OCI-LY7 (cell line): ENCODE data around the gene FANCL. TPM values are rescaled to one million over a fixed set of nuclear protein-coding genes. Genes with fewer than 3 reads are reported as not detected.
"Not testable (repeated sequence)": the region's sequence is repeated elsewhere in the genome, so short reads cannot be mapped to it uniquely, and the experiment has no call there.

Experiments
- BruUV-seq: library from RNA; stranded (reverse); fragments of 400-500 nt; replicated peaks from 2 replicates; lab custom pipeline; 2021; lab: Mats Ljungman, UMichigan
- CTCF ChIA-PET: fragments of 300-600 bp; sonication (Branson Sonifier 250); formaldehyde crosslinking; loops from one replicate; lab custom pipeline; 2022; ENCODE audit warnings: antibody characterized with exemption; ENCODE audit not compliant: unreplicated experiment; lab: Charles Lee
- POLR2A ChIA-PET: fragments of 300-600 bp; sonication (Branson Sonifier 250); formaldehyde crosslinking; loops from one replicate; lab custom pipeline; 2022; ENCODE audit warnings: antibody characterized with exemption; lab: Charles Lee
- DNase-seq: peaks from one replicate; pipeline ENCODE4 v3.0.0-alpha.2; 2015; ENCODE audit warnings: low spot score
- H2AFZ ChIP-seq: fragments of 200-600 bp; sonication (generic), shearing (Covaris generic); 2 replicates; pipeline ENCODE4 v1.6.1; 2014; ENCODE audit warnings: mild to moderate bottlenecking, antibody characterized with exemption, low read length, moderate library complexity
- H3K27ac ChIP-seq: fragments of 200-600 bp; sonication (generic); 2 replicates; pipeline ENCODE4 v1.5.1; 2014; ENCODE audit warnings: mixed run types, low read depth, mild to moderate bottlenecking, moderate library complexity, low read length, inconsistent platforms; ENCODE audit not compliant: poor library complexity, severe bottlenecking
- H3K36me3 ChIP-seq: fragments of 200-600 bp; sonication (generic); 2 replicates; pipeline ENCODE4 v1.6.1; 2014; ENCODE audit warnings: mild to moderate bottlenecking, antibody characterized with exemption, low read length, moderate library complexity, mixed read lengths; ENCODE audit not compliant: insufficient read depth
- H3K4me1 ChIP-seq: fragments of 200-600 bp; sonication (generic); 2 replicates; pipeline ENCODE4 v1.5.1; 2014; ENCODE audit warnings: mild to moderate bottlenecking, low read length; ENCODE audit not compliant: insufficient read depth, poor library complexity, severe bottlenecking
- H3K4me2 ChIP-seq: fragments of 200-600 bp; sonication (generic); 2 replicates; pipeline ENCODE4 v1.6.1; 2014; ENCODE audit warnings: mild to moderate bottlenecking, low read length
- H3K4me3 ChIP-seq: fragments of 200-600 bp; sonication (generic); 2 replicates; pipeline ENCODE4 v1.5.1; 2014; ENCODE audit warnings: mild to moderate bottlenecking, low read depth, low read length; ENCODE audit not compliant: poor library complexity, severe bottlenecking
- H3K79me2 ChIP-seq: fragments of 200-600 bp; sonication (generic); 2 replicates; pipeline ENCODE4 v1.6.1; 2016; ENCODE audit warnings: low read depth, mild to moderate bottlenecking, low read length, moderate library complexity, mixed read lengths; ENCODE audit not compliant: insufficient read depth
- H3K9me2 ChIP-seq: fragments of 200-600 bp; sonication (generic); 2 replicates; pipeline ENCODE4 v1.6.1; 2016; ENCODE audit warnings: mild to moderate bottlenecking, low read length, mixed read lengths; ENCODE audit not compliant: insufficient read depth
- H3K9me3 ChIP-seq: fragments of 200-600 bp; sonication (generic); 2 replicates; pipeline ENCODE4 v1.6.1; 2014; ENCODE audit warnings: mild to moderate bottlenecking, mixed run types, low read length, mixed read lengths
- H4K20me1 ChIP-seq: fragments of 200-600 bp; sonication (generic); 2 replicates; pipeline ENCODE4 v1.6.1; 2014; ENCODE audit warnings: mild to moderate bottlenecking, antibody characterized with exemption, low read length, moderate library complexity, mixed read lengths; ENCODE audit not compliant: insufficient read depth
- EZH2phosphoT487 ChIP-seq: fragments of 200-600 bp; sonication (generic); IDR thresholded peaks from 2 replicates; pipeline ENCODE4 v1.6.1; 2018; ENCODE audit warnings: low read depth, borderline replicate concordance, mild to moderate bottlenecking, mixed run types, antibody characterized with exemption, low read length, moderate library complexity, mixed read lengths
- intact Hi-C: fragments of 100-400 bp; cut with micrococcal nuclease; formaldehyde crosslinking; loops from one replicate; pipeline ENCODE4 v1.10.0; 2022; ENCODE audit not compliant: unreplicated experiment
- total RNA-seq, 2 experiments: library from RNA; depleted of rRNA in 1 of 2; stranded (reverse); fragments of >200 nt in 1 of 2; shearing (Covaris generic) in 1 of 2; gene quantifications; 2 replicates each; pipeline ENCODE4 v1.2.3, GENCODE V29; 2014 to 2022
- TF ChIP-seq, protein P1 (sequence below): fragments of 200-600 bp; sonication (generic); conservative IDR thresholded peaks from 2 replicates; pipeline ENCODE4 v1.5.1; 2014; ENCODE audit warnings: mild to moderate bottlenecking, antibody characterized with exemption, low read length, moderate library complexity, mixed read lengths

FANCL gene
- total RNA-seq, 2 experiments from 2014 or later: 32.8 to 33.0 TPM

DNA sequence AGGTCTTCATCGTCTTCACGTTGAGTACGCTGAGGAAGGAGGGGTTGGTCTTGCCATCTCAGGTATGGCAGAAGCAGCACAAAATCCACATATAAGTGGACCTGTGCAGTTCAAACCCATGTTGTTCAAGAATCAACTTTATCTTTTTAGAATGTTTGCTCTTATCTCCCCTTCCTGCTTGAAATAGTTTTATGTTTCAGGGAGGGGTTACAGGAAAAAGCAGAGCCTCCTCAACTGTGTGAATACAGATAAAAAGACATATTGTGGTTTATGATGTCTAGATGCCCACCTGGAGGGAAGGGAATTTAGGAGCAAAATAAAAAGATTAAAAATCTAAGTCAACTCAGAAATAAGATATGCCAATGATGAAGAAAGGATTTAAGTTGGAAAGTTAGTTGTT lies 118.6 kb downstream of the FANCL start:
- no TSS peak for BruUV-seq

DNA sequence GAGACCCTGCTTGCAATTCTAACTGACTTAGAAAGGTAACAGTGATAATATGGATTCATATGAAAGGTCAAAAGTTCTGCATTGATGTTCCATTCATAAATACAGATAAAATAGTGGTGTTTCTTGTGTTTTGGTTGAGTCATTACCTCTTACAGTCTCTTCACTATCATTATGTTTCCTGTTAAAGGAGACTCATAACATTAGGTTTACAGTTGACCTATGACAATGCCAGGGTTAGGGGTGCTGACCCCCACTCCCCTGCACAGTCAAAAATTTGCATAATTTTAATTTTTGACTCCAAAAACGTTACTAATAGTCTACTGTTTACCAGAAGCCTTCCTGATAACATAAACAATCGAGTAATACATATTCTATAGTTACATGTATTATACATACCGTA lies 119.1 kb downstream of the FANCL start:
- Histone ChIP-seq H3K79me2 (no peaks in the 10 kb centered on the region), H3K9me2 (no peaks in the 10 kb centered on the region), H4K20me1 (no peaks in the 10 kb centered on the region), H3K4me3 (no peak overlapping the region), H3K4me1 (no peaks in the 10 kb centered on the region), H3K9me3 (no peaks in the 10 kb centered on the region), H3K4me2 (no peak overlapping the region), H2AFZ (no peak overlapping the region), H3K27ac (no peak overlapping the region), H3K36me3 (0 out of 2 replicates have a peak, but pooled peaks cover 3% of the 10 kb centered on the region)
- ChIA-PET CTCF (no interaction called here), POLR2A (interaction anchor here (0.9 kb wide), 1 partner anchor 28 kb away, joined by 4 read pairs; no protein-coding TSS in a partner anchor)
- TF ChIP-seq, protein P1, sequence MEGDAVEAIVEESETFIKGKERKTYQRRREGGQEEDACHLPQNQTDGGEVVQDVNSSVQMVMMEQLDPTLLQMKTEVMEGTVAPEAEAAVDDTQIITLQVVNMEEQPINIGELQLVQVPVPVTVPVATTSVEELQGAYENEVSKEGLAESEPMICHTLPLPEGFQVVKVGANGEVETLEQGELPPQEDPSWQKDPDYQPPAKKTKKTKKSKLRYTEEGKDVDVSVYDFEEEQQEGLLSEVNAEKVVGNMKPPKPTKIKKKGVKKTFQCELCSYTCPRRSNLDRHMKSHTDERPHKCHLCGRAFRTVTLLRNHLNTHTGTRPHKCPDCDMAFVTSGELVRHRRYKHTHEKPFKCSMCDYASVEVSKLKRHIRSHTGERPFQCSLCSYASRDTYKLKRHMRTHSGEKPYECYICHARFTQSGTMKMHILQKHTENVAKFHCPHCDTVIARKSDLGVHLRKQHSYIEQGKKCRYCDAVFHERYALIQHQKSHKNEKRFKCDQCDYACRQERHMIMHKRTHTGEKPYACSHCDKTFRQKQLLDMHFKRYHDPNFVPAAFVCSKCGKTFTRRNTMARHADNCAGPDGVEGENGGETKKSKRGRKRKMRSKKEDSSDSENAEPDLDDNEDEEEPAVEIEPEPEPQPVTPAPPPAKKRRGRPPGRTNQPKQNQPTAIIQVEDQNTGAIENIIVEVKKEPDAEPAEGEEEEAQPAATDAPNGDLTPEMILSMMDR: no peak
- no peak for TF ChIP-seq EZH2phosphoT487
- intact Hi-C loops: no loop called here
- BruUV-seq: no TSS peak
- DNase-seq: no peak

More for the DNA sequence above, 118.6 kb downstream of the FANCL start:
- Histone ChIP-seq H2AFZ (no peak overlapping the region), H3K27ac (no peak overlapping the region), H3K9me2 (no peaks in the 10 kb centered on the region), H3K4me3 (no peak overlapping the region), H3K4me1 (no peaks in the 10 kb centered on the region), H3K9me3 (no peaks in the 10 kb centered on the region), H3K79me2 (no peaks in the 10 kb centered on the region), H3K4me2 (no peak overlapping the region), H3K36me3 (0 out of 2 replicates have a peak, but pooled peaks cover 3% of the 10 kb centered on the region), H4K20me1 (no peaks in the 10 kb centered on the region)
- TF ChIP-seq EZH2phosphoT487: no peak
- TF ChIP-seq, protein P1: no peak
- POLR2A ChIA-PET: interaction anchor here (0.9 kb wide), 1 partner anchor 28 kb away, joined by 4 read pairs; no protein-coding TSS in a partner anchor
- intact Hi-C loops: no loop called here
- no peak for DNase-seq
- CTCF ChIA-PET: no interaction called here

DNA sequence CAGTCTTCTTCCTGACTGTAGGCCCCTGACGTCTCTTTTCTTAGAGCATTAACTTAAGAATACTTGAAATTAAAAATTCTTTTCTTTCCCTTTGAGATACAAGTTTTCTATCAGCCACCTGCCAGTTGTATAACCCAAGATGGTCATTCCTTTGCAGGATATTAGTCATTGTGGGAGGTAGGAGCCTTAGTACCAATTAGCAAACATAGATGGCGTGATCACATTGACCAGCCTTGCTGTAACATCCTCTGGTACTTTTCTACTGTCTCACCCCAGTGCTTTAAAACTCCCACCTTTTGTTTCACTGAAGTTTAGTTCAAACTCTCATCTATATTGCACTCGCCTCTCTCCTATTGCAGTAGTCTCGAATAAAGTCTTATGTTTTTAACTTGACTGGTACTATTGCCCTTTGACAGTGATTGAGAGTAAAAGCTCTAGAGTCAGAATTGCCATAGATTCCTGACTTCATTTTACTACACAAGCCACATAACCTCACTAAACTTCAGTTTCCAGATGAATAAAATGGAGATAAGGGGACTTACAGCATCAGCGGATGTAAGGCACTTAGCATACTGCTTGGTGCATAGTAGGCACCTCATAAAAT lies 120.4 kb downstream of the FANCL start:
- H3K4me2 ChIP-seq: no peak overlapping the region
- intact Hi-C loops: no loop called here
- no peaks in the 10 kb centered on the region for H3K9me3 ChIP-seq
- no peak for TF ChIP-seq EZH2phosphoT487
- TF ChIP-seq, protein P1: no peak
- H3K9me2 ChIP-seq: no peaks in the 10 kb centered on the region
- 0 out of 2 replicates have a peak, but pooled peaks cover 3% of the 10 kb centered on the region for H3K36me3 ChIP-seq
- CTCF ChIA-PET: no interaction called here
- no peaks in the 10 kb centered on the region for H3K4me1 ChIP-seq
- no peak for DNase-seq
- no TSS peak for BruUV-seq
- no peak overlapping the region for H2AFZ ChIP-seq
- POLR2A ChIA-PET: interaction anchor here (0.6 to 1.1 kb wide), 3 partner anchors 12 to 467 kb away, joined by 3 read pairs; no protein-coding TSS in a partner anchor
- no peaks in the 10 kb centered on the region for H4K20me1 ChIP-seq
- no peak overlapping the region for H3K27ac ChIP-seq
- no peaks in the 10 kb centered on the region for H3K79me2 ChIP-seq
- H3K4me3 ChIP-seq: no peak overlapping the region

DNA sequence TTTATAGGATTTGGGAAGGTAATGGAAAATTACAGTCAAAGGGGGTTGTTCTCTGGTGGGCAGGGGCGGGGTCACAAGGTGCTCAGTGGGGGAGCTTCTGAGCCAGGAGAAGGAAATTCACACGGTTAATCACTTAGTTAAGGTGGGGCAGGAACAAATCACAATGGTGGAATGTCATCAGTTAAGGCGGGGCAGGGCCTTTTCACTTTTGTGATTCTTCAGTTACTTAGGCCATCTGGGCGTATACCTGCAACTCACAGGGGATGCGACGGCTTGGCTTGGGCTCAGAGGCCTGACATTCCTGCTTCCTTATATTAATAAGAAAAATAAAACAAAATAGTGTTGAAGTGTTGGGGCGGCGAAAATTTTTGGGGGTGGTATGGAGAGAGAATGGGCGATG lies 127.6 kb downstream of the FANCL start:
- DNase-seq, H3K9me3 ChIP-seq, intact Hi-C loops, H3K27ac ChIP-seq, H3K4me2 ChIP-seq, H3K4me1 ChIP-seq, H4K20me1 ChIP-seq, H3K36me3 ChIP-seq, H3K79me2 ChIP-seq, BruUV-seq, H3K9me2 ChIP-seq, CTCF ChIA-PET, POLR2A ChIA-PET, H3K4me3 ChIP-seq, H2AFZ ChIP-seq: not testable (repeated sequence)
